DOHH2 (cell line): ENCODE data around the gene DMRTA2.
"Not testable (repeated sequence)": the region's sequence is repeated elsewhere in the genome, so short reads cannot be mapped to it uniquely, and the experiment has no call there.

Source experiments
- H3F3A ChIP-seq: fragments of 200-600 bp; sonication (generic), shearing (Covaris generic); 2 replicates; pipeline ENCODE4 v1.6.0; 2016; ENCODE audit warnings: antibody characterized with exemption, mild to moderate bottlenecking; ENCODE audit not compliant: control insufficient read depth, insufficient read depth
- H3K27ac ChIP-seq: fragments of 200-600 bp; sonication (generic); 2 replicates; pipeline ENCODE4 v1.5.1; 2014; ENCODE audit warnings: low read depth, mild to moderate bottlenecking, low read length, moderate library complexity
- H3K27me3 ChIP-seq: fragments of 200-600 bp; sonication (generic); 2 replicates; pipeline ENCODE4 v1.6.1; 2014; ENCODE audit warnings: mild to moderate bottlenecking, low read length, mixed read lengths; ENCODE audit not compliant: control insufficient read depth
- H3K36me3 ChIP-seq: fragments of 200-600 bp; sonication (generic); 2 replicates; pipeline ENCODE4 v1.6.1; 2014; ENCODE audit warnings: mild to moderate bottlenecking, low read length, moderate library complexity, mixed read lengths; ENCODE audit not compliant: control insufficient read depth
- H3K4me1 ChIP-seq: fragments of 200-600 bp; sonication (generic); 2 replicates; pipeline ENCODE4 v1.6.1; 2014; ENCODE audit warnings: mild to moderate bottlenecking, low read length, mixed read lengths; ENCODE audit not compliant: control insufficient read depth
- H3K4me2 ChIP-seq: fragments of 200-600 bp; sonication (generic); 2 replicates; pipeline ENCODE4 v1.6.0; 2014; ENCODE audit warnings: mild to moderate bottlenecking, low read length, moderate library complexity
- H3K4me3 ChIP-seq: fragments of 200-600 bp; sonication (generic); 2 replicates; pipeline ENCODE4 v1.5.1; 2014; ENCODE audit warnings: mild to moderate bottlenecking, low read length, mixed read lengths
- H3K79me2 ChIP-seq: fragments of 200-600 bp; sonication (generic); 2 replicates; pipeline ENCODE4 v1.6.1; 2014; ENCODE audit warnings: mild to moderate bottlenecking, low read length, mixed read lengths; ENCODE audit not compliant: control insufficient read depth
- H3K9me2 ChIP-seq: fragments of 200-600 bp; sonication (generic); replicated peaks from 2 replicates; pipeline ENCODE4 v1.6.1; 2014; ENCODE audit warnings: mild to moderate bottlenecking, low read length, mixed read lengths; ENCODE audit not compliant: control insufficient read depth
- H3K9me3 ChIP-seq: fragments of 200-600 bp; sonication (generic); 2 replicates; pipeline ENCODE4 v1.6.1; 2014; ENCODE audit warnings: antibody characterized with exemption, low read length, mixed read lengths; ENCODE audit not compliant: control insufficient read depth, insufficient read depth
- H4K20me1 ChIP-seq: fragments of 200-600 bp; sonication (generic); 2 replicates; pipeline ENCODE4 v1.6.0; 2014; ENCODE audit warnings: low read depth, mild to moderate bottlenecking, antibody characterized with exemption, low read length, moderate library complexity; ENCODE audit not compliant: control insufficient read depth, insufficient read depth
- EZH2phosphoT487 ChIP-seq: fragments of 200-600 bp; sonication (generic); IDR thresholded peaks from 2 replicates; pipeline ENCODE4 v1.6.1; 2017; ENCODE audit warnings: borderline replicate concordance, mild to moderate bottlenecking, antibody characterized with exemption, low read length, moderate library complexity, mixed read lengths
- TF ChIP-seq, protein P1 (sequence below): fragments of 200-600 bp; sonication (generic); IDR thresholded peaks from one replicate; pipeline ENCODE4 v1.5.1; 2014; ENCODE audit warnings: antibody characterized with exemption, mild to moderate bottlenecking, low read depth, low read length; ENCODE audit not compliant: poor library complexity, severe bottlenecking

Gene DMRTA2

GRCh38 chr1:50412813-50413476 lies 10.3 kb downstream of the DMRTA2 start:
- H3K9me3 ChIP-seq = no peaks in the 10 kb centered on the region
- no peaks in the 10 kb centered on the region for H4K20me1 ChIP-seq
- no peaks in the 10 kb centered on the region for H3F3A ChIP-seq
- TF ChIP-seq, protein P1, sequence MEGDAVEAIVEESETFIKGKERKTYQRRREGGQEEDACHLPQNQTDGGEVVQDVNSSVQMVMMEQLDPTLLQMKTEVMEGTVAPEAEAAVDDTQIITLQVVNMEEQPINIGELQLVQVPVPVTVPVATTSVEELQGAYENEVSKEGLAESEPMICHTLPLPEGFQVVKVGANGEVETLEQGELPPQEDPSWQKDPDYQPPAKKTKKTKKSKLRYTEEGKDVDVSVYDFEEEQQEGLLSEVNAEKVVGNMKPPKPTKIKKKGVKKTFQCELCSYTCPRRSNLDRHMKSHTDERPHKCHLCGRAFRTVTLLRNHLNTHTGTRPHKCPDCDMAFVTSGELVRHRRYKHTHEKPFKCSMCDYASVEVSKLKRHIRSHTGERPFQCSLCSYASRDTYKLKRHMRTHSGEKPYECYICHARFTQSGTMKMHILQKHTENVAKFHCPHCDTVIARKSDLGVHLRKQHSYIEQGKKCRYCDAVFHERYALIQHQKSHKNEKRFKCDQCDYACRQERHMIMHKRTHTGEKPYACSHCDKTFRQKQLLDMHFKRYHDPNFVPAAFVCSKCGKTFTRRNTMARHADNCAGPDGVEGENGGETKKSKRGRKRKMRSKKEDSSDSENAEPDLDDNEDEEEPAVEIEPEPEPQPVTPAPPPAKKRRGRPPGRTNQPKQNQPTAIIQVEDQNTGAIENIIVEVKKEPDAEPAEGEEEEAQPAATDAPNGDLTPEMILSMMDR = no peak
- TF ChIP-seq EZH2phosphoT487 = no peak
- H3K9me2 ChIP-seq = no peaks in the 10 kb centered on the region
- no peaks in the 10 kb centered on the region for H3K79me2 ChIP-seq
- no peaks in the 10 kb centered on the region for H3K36me3 ChIP-seq
- H3K27me3 ChIP-seq = no peaks in the 10 kb centered on the region
- no peak overlapping the region for H3K4me2 ChIP-seq
- no peaks in the 10 kb centered on the region for H3K4me1 ChIP-seq
- no peak overlapping the region for H3K4me3 ChIP-seq
- no peak overlapping the region for H3K27ac ChIP-seq

DNA sequence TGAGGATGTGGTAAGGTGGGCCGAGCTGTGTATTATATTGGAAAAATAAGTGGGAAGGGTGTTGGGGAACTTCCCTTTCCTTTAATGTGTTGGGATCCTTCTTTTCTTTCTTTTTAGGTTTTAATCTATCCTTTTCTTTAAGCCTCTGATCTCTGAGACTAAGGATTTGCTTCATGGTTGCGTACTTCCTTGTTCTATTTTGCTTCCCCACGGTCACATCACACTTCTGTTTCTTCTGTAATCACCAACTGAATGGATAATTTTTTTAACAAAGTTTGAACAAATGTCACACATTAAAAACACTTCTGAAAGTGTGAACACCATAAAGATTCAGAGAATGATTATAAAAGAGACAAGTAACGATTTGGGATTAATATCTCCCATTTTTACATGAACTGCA lies 17.4 kb downstream of the DMRTA2 start:
- H3K27ac ChIP-seq = no peak overlapping the region
- no peaks in the 10 kb centered on the region for H4K20me1 ChIP-seq
- no peaks in the 10 kb centered on the region for H3K9me3 ChIP-seq
- no peaks in the 10 kb centered on the region for H3K4me1 ChIP-seq
- no peaks in the 10 kb centered on the region for H3K27me3 ChIP-seq
- no peaks in the 10 kb centered on the region for H3K9me2 ChIP-seq
- no peak overlapping the region for H3K4me2 ChIP-seq
- H3K4me3 ChIP-seq = no peak overlapping the region
- no peaks in the 10 kb centered on the region for H3K79me2 ChIP-seq
- H3F3A ChIP-seq = no peaks in the 10 kb centered on the region
- no peaks in the 10 kb centered on the region for H3K36me3 ChIP-seq
- TF ChIP-seq EZH2phosphoT487 = no peak
- TF ChIP-seq, protein P1 = no peak

GRCh38 chr1:50393522-50394120 lies 29.6 kb downstream of the DMRTA2 start:
- no peaks in the 10 kb centered on the region for H3K9me2 ChIP-seq
- no peaks in the 10 kb centered on the region for H3F3A ChIP-seq
- no peaks in the 10 kb centered on the region for H3K4me1 ChIP-seq
- no peaks in the 10 kb centered on the region for H3K79me2 ChIP-seq
- no peak overlapping the region for H3K4me3 ChIP-seq
- no peaks in the 10 kb centered on the region for H4K20me1 ChIP-seq
- no peaks in the 10 kb centered on the region for H3K9me3 ChIP-seq
- H3K27ac ChIP-seq = no peak overlapping the region
- H3K4me2 ChIP-seq = no peak overlapping the region
- H3K27me3 ChIP-seq = no peaks in the 10 kb centered on the region
- H3K36me3 ChIP-seq = no peaks in the 10 kb centered on the region
- TF ChIP-seq, protein P1 = no peak
- TF ChIP-seq EZH2phosphoT487 = no peak

- not testable (repeated sequence) for H3K9me2 ChIP-seq, H3K36me3 ChIP-seq, H3K9me3 ChIP-seq
Measured at GRCh38 chr1:50381551-50381950, 41.7 kb downstream of the DMRTA2 start.

More at GRCh38 chr1:50381551-50381950, 41.7 kb downstream of the DMRTA2 start:
- H3K27ac ChIP-seq, H3K4me3 ChIP-seq, H4K20me1 ChIP-seq, H3K4me1 ChIP-seq, H3K27me3 ChIP-seq, H3K79me2 ChIP-seq, H3K4me2 ChIP-seq, H3F3A ChIP-seq: not testable (repeated sequence)
